ENCODE measurements around the gene HOXB5. TPM values are rescaled to one million over a fixed set of nuclear protein-coding genes. Genes with fewer than 3 reads are reported as not detected.
A peak's percentile ranks its signal among the peaks of the same experiment; 100 is the strongest.

The HOXB5 gene
- total RNA-seq, 1 donor from 2014 or later: 31.1 TPM

DNA sequence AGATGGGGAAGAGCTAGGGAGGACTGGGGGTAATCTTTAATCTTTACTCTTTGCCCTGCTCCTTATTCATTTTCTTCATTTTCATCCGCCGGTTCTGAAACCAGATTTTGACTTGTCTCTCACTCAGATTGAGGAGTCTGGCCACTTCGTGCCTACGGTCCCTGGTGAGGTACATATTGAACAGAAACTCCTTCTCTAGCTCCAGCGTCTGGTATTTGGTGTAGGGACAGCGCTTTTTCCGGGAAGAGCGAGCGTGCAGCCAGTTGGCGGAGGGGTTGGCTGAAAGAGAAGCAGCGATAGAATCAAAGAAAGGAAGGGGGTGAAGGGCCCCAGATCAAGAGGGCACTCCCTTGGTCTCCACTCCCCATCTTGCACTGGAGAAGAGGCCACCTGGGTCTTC is 29.3 kb upstream of the HOXB5 start:
- no peak overlapping the region for H3K27ac Mint-ChIP-seq
- H3K4me1 Mint-ChIP-seq: peaks cover 62% of the 10 kb centered on the region
- no peak overlapping the region for H3K4me3 Mint-ChIP-seq
- no peaks in the 10 kb centered on the region for H3K9me3 Mint-ChIP-seq
- H3K27me3 Mint-ChIP-seq (ENCODE audit: low read depth): peaks cover 78% of the 10 kb centered on the region
- H3K36me3 Mint-ChIP-seq: peaks cover 18% of the 10 kb centered on the region
- TF ChIP-seq, protein P1, sequence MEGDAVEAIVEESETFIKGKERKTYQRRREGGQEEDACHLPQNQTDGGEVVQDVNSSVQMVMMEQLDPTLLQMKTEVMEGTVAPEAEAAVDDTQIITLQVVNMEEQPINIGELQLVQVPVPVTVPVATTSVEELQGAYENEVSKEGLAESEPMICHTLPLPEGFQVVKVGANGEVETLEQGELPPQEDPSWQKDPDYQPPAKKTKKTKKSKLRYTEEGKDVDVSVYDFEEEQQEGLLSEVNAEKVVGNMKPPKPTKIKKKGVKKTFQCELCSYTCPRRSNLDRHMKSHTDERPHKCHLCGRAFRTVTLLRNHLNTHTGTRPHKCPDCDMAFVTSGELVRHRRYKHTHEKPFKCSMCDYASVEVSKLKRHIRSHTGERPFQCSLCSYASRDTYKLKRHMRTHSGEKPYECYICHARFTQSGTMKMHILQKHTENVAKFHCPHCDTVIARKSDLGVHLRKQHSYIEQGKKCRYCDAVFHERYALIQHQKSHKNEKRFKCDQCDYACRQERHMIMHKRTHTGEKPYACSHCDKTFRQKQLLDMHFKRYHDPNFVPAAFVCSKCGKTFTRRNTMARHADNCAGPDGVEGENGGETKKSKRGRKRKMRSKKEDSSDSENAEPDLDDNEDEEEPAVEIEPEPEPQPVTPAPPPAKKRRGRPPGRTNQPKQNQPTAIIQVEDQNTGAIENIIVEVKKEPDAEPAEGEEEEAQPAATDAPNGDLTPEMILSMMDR (IDR thresholded peaks at IDR 0.05; ENCODE audit: unreplicated experiment): no peak
- no peak for DNase-seq (ENCODE audit: low spot score in 2 of 2, unreplicated experiment in 2 of 2)

GRCh38 chr17:48621410-48622392 is 28.1 kb upstream of the HOXB5 start:
- peaks cover 64% of the 10 kb centered on the region for H3K4me1 Mint-ChIP-seq
- peaks cover 18% of the 10 kb centered on the region for H3K36me3 Mint-ChIP-seq
- TF ChIP-seq, protein P1 (IDR thresholded peaks at IDR 0.05; ENCODE audit: unreplicated experiment): no peak
- H3K4me3 Mint-ChIP-seq: peak overlapping the region; percentile 36
- no peak for DNase-seq (ENCODE audit: low spot score in 2 of 2, unreplicated experiment in 2 of 2)
- peaks cover 76% of the 10 kb centered on the region for H3K27me3 Mint-ChIP-seq (ENCODE audit: low read depth)
- no peaks in the 10 kb centered on the region for H3K9me3 Mint-ChIP-seq
- peak overlapping the region; percentile 30 for H3K27ac Mint-ChIP-seq

DNA sequence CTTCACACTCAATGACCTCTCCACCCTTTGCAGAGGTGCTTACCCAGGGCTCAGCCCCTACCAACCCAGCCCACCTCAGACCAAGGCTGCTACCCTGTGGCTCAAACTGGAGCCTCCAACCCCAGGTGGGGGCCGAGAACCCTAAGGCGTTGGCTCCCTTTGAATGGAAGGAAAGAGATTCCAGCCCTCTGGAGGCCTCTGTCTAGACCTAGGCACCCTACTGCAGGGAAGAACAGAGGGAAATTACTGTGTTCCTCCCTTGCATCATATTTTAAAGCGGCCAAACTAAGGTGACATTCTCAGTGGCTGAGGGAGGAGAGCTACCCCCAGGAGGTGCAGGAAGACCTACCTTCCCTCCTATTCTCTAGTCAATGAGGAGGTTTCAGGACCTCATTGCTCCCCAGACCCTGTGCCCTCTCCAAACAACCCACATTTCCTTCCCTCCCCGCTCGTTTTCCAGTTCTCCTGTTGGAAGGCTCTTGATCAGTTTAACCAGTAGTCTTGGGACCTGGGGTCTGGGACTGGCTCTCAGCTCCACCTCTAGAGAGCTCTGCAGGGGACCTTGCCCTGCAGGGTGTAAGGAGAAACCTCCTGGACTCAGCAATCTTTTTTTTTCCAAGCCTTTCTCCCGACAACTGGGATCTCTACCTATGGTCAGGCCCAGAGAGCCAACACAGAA is 27.0 kb upstream of the HOXB5 start:
- no peak for DNase-seq (ENCODE audit: low spot score in 2 of 2, unreplicated experiment in 2 of 2)
- TF ChIP-seq, protein P1 (IDR thresholded peaks at IDR 0.05; ENCODE audit: unreplicated experiment): no peak
- peak overlapping the region; percentile 86 for H3K27ac Mint-ChIP-seq
- peaks cover 70% of the 10 kb centered on the region for H3K4me1 Mint-ChIP-seq
- H3K4me3 Mint-ChIP-seq: peak overlapping the region; percentile 47
- H3K36me3 Mint-ChIP-seq: peaks cover 18% of the 10 kb centered on the region
- H3K27me3 Mint-ChIP-seq (ENCODE audit: low read depth): peaks cover 75% of the 10 kb centered on the region
- H3K9me3 Mint-ChIP-seq: no peaks in the 10 kb centered on the region

DNA sequence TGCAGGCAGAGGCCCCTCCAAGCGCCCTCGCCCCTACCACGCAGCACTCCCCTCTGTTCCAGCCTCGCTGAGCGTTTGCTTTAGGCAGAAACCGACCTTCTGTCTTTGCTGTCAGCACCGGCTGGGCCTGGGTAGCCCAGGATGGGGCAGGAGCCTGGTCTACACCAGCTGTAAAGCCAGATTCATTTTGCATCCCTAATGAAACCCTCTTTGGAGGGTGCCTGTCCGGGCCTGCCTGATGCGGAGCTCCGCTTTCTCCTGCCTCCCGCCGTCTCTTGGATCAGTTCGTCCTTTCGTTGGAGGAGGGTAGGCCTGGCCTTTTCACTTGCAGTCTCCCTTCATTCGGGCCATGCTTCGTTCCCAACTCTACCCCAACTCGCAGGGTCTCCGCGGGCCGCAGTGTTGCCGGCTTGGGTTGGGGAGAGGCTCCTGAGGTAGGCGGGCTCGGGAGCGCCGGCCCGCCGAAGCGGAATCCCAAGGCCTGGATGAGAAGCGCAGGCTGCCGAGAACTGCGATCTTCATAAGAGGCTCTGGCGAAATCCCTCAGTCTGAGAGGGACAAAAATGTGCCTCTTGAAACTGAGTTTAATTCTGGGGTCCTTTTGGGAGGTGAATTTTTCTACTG is 26.4 kb upstream of the HOXB5 start:
- TF ChIP-seq, protein P1 (IDR thresholded peaks at IDR 0.05; ENCODE audit: unreplicated experiment): no peak

DNA sequence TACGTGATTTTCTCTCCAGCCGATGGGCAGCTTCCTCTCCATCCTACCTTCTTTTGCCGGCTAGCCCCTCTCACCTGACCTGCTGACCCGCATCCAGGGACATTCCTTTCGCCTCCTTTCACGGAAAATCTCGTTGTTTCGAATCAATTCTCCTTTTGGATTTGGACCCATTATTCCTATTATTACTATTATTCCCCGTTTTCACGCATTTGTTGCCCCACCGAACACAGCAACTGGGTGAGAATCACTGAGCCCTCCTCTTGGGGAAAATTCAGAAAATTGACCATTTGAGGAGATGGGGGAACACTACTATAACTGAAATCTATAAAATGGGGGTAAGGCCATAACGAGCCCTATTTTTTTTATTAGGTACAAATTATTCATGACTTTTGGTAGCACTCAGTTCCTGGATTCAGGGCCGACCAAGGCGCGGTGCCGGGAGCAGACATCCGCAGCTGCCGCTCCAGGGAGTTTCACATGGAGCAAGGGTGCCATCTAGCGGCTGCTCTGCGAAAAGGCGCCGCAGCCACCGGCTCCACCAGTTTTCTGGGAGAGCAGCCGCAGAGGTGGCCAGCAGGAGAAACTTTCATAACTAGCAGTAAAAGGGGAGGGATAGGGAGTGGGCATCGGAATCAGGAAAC is 24.8 kb upstream of the HOXB5 start:
- peak overlapping the region; percentile 94 for H3K27ac Mint-ChIP-seq
- H3K4me3 Mint-ChIP-seq: peak overlapping the region; percentile 69
- peaks cover 60% of the 10 kb centered on the region for H3K27me3 Mint-ChIP-seq (ENCODE audit: low read depth)

More for the DNA sequence above, 26.4 kb upstream of the HOXB5 start:
- H3K36me3 Mint-ChIP-seq: peaks cover 18% of the 10 kb centered on the region
- peak overlapping the region; percentile 69 for H3K4me3 Mint-ChIP-seq
- DNase-seq (ENCODE audit: low spot score in 2 of 2, unreplicated experiment in 2 of 2): no peak
- H3K4me1 Mint-ChIP-seq: peaks cover 76% of the 10 kb centered on the region
- peaks cover 74% of the 10 kb centered on the region for H3K27me3 Mint-ChIP-seq (ENCODE audit: low read depth)
- no peaks in the 10 kb centered on the region for H3K9me3 Mint-ChIP-seq
- H3K27ac Mint-ChIP-seq: peak overlapping the region; percentile 93

More for the DNA sequence above, 24.8 kb upstream of the HOXB5 start:
- H3K36me3 Mint-ChIP-seq: peaks cover 18% of the 10 kb centered on the region
- peak; percentile 88 to 99 for DNase-seq (ENCODE audit: low spot score in 2 of 2, unreplicated experiment in 2 of 2)
- peaks cover 68% of the 10 kb centered on the region for H3K4me1 Mint-ChIP-seq
- no peaks in the 10 kb centered on the region for H3K9me3 Mint-ChIP-seq
- TF ChIP-seq, protein P1 (IDR thresholded peaks at IDR 0.05; ENCODE audit: unreplicated experiment): peak; percentile 98

Measured in mesothelial cell of epicardium (in vitro differentiated cells).